ENCODE data around the gene OR10P1.

GRCh38 chr12:55652352-55652751, 15.7 kb downstream of the OR10P1 start:
- TF ChIP-seq CTCF (IDR thresholded peaks at IDR 0.05) (no peak), EZH2 (IDR thresholded peaks at IDR 0.05; ENCODE audit: borderline replicate concordance, insufficient read depth, low read depth, low read length, poor library complexity, severe bottlenecking) (no peak)
